Activated T-helper 9 cell treated with anti-CD3 and anti-CD28 coated beads, Interleukin-2, amount 50 U/mL, for 16 hours (primary cell): ENCODE data around the gene FAM227A.

ENCODE experiments used
- DNase-seq: peaks from one replicate; pipeline ENCODE4 v3.0.0-alpha.2; 2020; ENCODE audit warnings: low read depth

The FAM227A gene

GRCh38 chr22:38531251-38531938, 124.8 kb downstream of the FAM227A start:
- DNase-seq: no peak
